GM12872 (cell line): ENCODE results near the gene MTCH1.

ENCODE experiments used
- TF ChIP-seq, protein P1 (sequence below): IDR thresholded peaks from 3 replicates; pipeline ENCODE4 v1.5.1; 2011; ENCODE audit warnings: low read depth, mild to moderate bottlenecking, low read length, moderate library complexity; ENCODE audit not compliant: insufficient read depth

MTCH1 gene

DNA sequence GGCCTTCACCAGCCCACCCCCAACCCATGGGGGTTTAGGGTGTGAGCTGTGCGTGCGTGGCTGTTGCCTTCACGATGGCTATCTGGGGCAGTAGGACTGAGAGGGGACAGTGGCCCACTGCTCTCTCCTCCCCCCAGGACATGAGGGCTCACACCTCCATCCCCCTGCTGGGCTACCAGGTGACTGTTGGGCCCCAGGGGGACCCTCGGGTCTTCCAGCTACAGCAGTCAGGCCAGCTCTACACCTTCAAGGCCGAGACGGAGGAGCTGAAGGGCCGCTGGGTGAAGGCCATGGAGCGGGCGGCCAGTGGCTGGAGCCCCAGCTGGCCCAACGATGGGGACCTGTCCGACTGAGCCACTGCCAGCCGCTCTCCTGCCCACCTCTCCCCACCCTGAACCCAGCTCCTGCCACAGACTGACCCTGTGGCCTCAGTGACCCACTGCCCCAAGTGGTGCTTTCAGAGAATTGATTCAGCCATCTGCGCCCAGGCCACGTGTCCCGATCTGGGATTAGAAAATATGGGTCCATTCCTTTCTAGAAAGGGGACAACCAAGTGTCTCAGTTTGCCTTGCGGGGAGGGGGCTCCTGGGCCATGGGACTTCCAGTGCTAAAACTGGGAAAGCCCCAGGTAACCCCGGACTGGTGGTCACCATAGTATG is 41.9 kb upstream of the MTCH1 start:
- TF ChIP-seq, protein P1, sequence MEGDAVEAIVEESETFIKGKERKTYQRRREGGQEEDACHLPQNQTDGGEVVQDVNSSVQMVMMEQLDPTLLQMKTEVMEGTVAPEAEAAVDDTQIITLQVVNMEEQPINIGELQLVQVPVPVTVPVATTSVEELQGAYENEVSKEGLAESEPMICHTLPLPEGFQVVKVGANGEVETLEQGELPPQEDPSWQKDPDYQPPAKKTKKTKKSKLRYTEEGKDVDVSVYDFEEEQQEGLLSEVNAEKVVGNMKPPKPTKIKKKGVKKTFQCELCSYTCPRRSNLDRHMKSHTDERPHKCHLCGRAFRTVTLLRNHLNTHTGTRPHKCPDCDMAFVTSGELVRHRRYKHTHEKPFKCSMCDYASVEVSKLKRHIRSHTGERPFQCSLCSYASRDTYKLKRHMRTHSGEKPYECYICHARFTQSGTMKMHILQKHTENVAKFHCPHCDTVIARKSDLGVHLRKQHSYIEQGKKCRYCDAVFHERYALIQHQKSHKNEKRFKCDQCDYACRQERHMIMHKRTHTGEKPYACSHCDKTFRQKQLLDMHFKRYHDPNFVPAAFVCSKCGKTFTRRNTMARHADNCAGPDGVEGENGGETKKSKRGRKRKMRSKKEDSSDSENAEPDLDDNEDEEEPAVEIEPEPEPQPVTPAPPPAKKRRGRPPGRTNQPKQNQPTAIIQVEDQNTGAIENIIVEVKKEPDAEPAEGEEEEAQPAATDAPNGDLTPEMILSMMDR: no peak

DNA sequence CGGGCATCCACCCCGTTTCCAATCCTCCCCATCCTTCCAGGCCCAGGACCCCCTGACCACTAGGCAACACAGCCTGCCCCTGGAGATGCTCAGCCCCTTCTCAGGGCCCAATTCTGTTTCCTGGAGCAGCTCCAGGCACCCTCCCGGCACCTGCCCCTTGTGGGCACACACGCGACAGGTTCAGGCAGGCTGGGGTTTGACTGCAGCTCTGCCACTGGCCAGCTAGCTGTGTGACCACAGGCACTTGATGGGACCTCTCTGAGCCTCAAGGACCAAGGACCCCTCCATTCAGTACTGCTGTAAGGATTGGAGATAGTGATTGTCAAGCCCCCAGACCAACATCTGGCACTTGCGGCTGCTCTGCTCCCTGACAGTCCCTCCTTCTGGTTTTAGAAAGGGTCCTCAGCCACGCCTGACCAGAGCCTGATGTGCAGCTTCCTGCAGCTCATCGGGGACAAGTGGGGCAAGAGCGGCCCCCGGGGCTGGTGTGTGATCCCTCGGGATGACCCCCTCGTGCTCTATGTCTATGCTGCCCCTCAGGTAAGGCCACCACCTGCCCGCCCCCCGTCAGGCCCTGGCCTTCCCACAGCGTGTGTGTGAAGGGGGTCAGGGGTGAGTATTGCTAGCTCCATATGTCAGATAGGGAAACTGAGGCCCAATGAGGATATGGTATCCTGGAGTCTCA is 41.2 kb upstream of the MTCH1 start:
- TF ChIP-seq, protein P1: no peak

DNA sequence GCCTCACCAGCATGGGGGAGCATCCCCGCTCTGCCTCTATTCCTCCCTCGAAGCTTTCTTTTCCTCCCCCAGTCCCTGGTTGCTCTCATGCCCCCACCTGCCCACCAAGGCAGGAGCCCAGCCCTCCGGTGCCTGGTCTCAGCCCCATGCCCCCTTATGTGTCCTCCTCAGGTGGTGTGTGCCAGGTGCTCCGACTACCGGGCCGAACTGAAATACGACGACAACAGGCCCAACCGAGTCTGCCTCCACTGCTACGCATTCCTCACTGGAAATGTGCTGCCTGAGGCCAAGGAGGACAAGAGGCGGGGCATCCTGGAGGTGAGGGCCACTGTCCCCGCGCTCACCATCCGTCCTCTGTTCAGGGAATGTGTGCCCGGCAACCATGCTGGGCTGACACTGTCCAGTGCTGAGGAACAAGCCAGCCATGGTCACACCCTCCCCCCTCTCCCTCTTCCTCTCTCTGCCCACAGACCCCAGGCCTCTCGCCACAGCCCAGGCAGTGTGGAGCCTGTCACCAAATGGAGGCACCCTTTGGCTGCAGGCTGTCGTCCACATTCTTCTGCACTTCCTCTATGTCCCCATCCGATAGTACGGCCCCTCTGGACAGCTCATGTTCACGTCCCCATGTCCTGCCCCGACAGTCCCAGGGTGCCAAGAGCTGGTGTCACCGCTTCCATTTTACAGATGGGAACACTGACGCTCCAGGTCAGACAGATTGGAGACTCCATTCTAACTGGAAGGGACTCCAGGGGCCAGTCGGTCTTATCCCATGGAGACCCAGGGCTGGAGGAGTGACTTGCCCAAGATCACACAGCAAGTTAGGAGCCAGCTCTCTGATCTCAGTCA is 39.8 kb upstream of the MTCH1 start:
- TF ChIP-seq, protein P1: no peak

DNA sequence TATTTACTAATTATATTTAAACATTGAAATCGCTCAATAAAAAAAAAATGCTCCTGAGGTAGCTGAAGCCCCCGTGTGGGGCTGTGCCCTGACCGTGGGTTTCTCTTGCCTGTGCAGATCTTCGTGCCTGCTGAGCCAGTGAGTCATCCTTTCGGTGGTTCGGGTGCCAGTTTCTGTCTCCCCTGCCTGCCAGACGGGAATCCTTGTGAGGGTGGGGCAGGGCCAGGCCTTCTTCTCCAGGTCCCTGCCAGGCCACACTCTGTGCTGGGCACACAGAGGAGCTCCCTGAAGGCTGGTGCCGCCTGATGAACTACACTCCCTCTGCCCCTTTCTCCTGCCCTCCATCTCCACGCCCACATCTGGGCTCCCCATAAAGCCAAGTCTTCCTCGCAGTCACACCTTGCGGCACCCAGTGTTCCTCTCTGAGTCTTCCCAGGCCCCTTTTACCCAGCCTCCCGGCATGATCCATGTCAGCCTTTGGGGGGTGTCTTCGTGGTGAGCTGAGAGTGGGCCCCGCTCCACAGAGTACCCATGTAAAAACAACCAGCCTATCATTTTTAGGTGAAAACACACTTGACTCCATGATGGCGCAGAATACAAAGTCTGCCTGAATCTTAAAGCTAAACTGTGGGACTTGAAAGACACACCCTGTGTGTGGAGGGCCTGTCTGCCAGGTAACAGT is 38.8 kb upstream of the MTCH1 start:
- TF ChIP-seq, protein P1: no peak

DNA sequence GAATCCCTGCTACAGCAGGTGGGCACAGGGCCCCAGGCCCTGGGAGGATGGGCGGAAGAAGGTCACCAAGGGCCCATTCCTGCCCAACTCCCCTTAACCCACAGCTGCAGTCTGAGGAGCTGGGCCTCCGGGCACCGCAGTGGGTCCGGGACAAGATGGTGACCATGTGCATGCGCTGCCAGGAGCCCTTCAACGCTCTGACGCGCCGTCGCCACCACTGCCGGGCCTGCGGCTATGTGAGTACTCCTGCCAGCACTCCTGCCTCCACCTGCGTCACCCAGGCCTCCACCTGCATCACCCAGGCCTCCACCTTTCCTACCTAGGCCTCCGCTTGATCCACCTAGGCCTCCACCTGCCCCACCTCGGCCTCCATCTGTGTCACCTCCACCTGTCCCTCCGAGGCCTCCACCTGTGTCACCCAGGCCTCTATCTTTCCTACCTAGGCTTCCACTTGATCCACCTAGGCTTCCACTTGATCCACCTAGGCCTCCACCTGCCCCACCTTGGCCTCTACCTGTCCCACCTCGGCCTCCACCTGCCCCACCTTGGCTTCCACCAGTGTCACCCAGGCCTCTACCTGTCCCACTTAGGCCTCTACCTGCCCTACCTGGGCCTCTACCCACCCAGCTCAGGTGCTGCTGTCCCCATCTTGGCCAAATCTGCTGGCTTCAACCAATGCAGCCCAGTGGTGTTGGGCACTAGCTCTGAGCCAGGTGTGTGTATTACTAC is 36.3 kb upstream of the MTCH1 start:
- TF ChIP-seq, protein P1: no peak

DNA sequence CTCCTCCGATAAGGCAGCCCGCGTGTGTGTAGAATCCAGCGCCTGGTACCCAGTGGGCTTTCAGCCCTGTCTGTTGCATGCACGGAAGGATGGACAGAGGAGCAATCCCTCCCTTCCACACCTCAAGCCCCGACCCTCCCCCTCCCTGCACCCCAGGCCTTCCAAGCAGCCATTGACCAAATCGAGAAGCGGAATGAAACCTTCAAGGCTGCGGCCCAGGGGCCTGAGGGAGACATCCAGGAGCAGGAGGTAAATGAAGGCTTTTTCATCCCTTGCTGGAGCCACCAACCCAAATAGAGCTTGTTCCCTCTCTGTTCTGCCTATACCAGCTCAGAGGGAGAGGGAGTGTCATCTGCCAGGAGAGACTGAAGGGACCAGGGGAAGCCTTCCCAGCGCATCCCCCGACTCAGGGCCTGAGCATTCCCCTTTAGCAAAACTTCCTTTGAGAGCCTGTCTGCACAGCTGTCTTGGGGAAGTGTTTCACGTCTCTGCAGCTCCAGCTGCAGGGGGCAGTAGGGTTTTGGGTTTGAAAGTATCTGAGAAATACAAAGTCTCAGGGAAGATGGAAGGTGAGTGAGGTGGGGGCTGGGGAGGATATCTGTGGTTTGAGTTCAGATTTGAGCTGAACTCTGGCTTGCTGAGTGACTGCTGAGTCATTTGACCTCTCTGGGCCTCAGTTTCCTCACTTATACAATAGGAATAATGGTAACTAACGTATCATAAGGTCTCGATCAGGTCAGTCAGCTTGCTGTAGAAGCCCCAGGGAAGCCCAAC is 35.5 kb upstream of the MTCH1 start:
- TF ChIP-seq, protein P1: no peak
